C4-2B (cell line): ENCODE data around the gene SCYGR7.

Experiments used
- CTCF ChIP-seq: fragments of 450-650 bp; conservative IDR thresholded peaks from 2 replicates; pipeline ENCODE4 v1.5.1; 2017; ENCODE audit warnings: mild to moderate bottlenecking
- ZFX ChIP-seq: fragments of 450-650 bp; IDR thresholded peaks from 2 replicates; pipeline ENCODE4 v1.6.1; 2017

- TF ChIP-seq CTCF (no peak), ZFX (no peak)
Measured at GRCh38 chr2:227745594-227745993, 17.5 kb downstream of the SCYGR7 start, which contains the start of gene SCYGR8.
